ENCODE measurements around the gene IPO4. TPM values are rescaled to one million over a fixed set of nuclear protein-coding genes. Genes with fewer than 3 reads are reported as not detected.

Gene IPO4
- total and polyA plus RNA-seq, 2 of the 13 experiments (the other 11 are each of a cell fraction or from before 2014, with no cell fraction given) = 39.0 to 179 TPM

GRCh38 chr14:24141097-24141880 is 47.3 kb downstream of the IPO4 start, which contains the start of gene EMC9 (continued):
- peak; percentile 97 for TF ChIP-seq ZNF772 (CRISPR knock-in tag; IDR thresholded peaks at IDR 0.05)
- TF ChIP-seq FUBP1 (CRISPR knock-in tag; IDR thresholded peaks at IDR 0.05; ENCODE audit: borderline replicate concordance) = 0 out of 2 replicates have a peak, but pooled peaks have one; percentile 64
- peak; percentile 87 for TF ChIP-seq ZIK1 (CRISPR knock-in tag; IDR thresholded peaks at IDR 0.05; ENCODE audit: borderline replicate concordance, low read depth)
- TF ChIP-seq FLYWCH1 (CRISPR knock-in tag; IDR thresholded peaks at IDR 0.05) = no peak
- TF ChIP-seq JDP2 (CRISPR knock-in tag; IDR thresholded peaks at IDR 0.05; ENCODE audit: borderline replicate concordance) = no peak
- TF ChIP-seq SMAD9 (CRISPR knock-in tag; IDR thresholded peaks at IDR 0.05) = peak; percentile 85
- TF ChIP-seq ZSCAN29 (CRISPR knock-in tag; conservative IDR thresholded peaks at IDR 0.05) = peak; percentile 95; the same call in 1 of the 2 replicates
- TF ChIP-seq ZNF749 (CRISPR knock-in tag; IDR thresholded peaks at IDR 0.05; ENCODE audit: borderline replicate concordance) = peak; percentile 99
- TF ChIP-seq BCL3 (CRISPR knock-in tag; IDR thresholded peaks at IDR 0.05) = peak; percentile 97
- peak; percentile 84 for TF ChIP-seq RAD21 (CRISPR knock-in tag; IDR thresholded peaks at IDR 0.05)
- TF ChIP-seq ARHGAP35 (CRISPR knock-in tag; IDR thresholded peaks at IDR 0.05; ENCODE audit: borderline replicate concordance) = no peak; the same call in 1 of the 2 replicates
- peak; percentile 95 for TF ChIP-seq NFKBIZ (CRISPR knock-in tag; IDR thresholded peaks at IDR 0.05)
- no peak; the same call in none of the 2 replicates for TF ChIP-seq ZNF510 (CRISPR knock-in tag; IDR thresholded peaks at IDR 0.05; ENCODE audit: low read depth)
- no peak; the same call in 1 of the 2 replicates for TF ChIP-seq NFATC3 (CRISPR knock-in tag; IDR thresholded peaks at IDR 0.05)
- no peak for TF ChIP-seq ZNF607 (CRISPR knock-in tag; IDR thresholded peaks at IDR 0.05; ENCODE audit: borderline replicate concordance)
- peak; percentile 98 for TF ChIP-seq CAMTA2 (CRISPR knock-in tag; IDR thresholded peaks at IDR 0.05; ENCODE audit: borderline replicate concordance)
- peak; percentile 82 for TF ChIP-seq ZFP90 (CRISPR knock-in tag; IDR thresholded peaks at IDR 0.05; ENCODE audit: borderline replicate concordance)
- TF ChIP-seq STAG1 (CRISPR knock-in tag; IDR thresholded peaks at IDR 0.05) = no peak; the same call in 1 of the 2 replicates
- TF ChIP-seq ZNF720 (CRISPR knock-in tag; IDR thresholded peaks at IDR 0.05) = peak; percentile 14; the same call in 1 of the 2 replicates
- TF ChIP-seq NR2F6 (IDR thresholded peaks at IDR 0.05) = no peak
- peak; percentile 18; the same call in 1 of the 2 replicates for TF ChIP-seq NR2F6 (CRISPR knock-in tag; IDR thresholded peaks at IDR 0.05)
- no peak; the same call in none of the 2 replicates for TF ChIP-seq ZNF44 (CRISPR knock-in tag; IDR thresholded peaks at IDR 0.05)
- TF ChIP-seq ZNF280B (CRISPR knock-in tag; IDR thresholded peaks at IDR 0.05; ENCODE audit: borderline replicate concordance) = no peak
- no peak for TF ChIP-seq GPBP1L1 (CRISPR knock-in tag; IDR thresholded peaks at IDR 0.05)
- peak; percentile 64; the same call in 1 of the 2 replicates for TF ChIP-seq MLLT10 (CRISPR knock-in tag; IDR thresholded peaks at IDR 0.05)

Data from HepG2 (cell line).